Left kidney (tissue), 2 donors: ENCODE data around the gene RHOU. TPM values are rescaled to one million over a fixed set of nuclear protein-coding genes. Genes with fewer than 3 reads are reported as not detected.

Source experiments
- DNase-seq: peaks from one replicate; pipeline ENCODE4 v3.0.0-alpha.2; 2013
- polyA plus RNA-seq: library from polyadenylated mRNA; unstranded; fragments of 120-200 nt; gene quantifications from one replicate; pipeline ENCODE4 v1.2.1, GENCODE V29; 2013; ENCODE audit not compliant: insufficient read length

Gene RHOU
- polyA plus RNA-seq, 1 donor = 14.3 TPM

GRCh38 chr1:228783418-228784040, 48.2 kb downstream of the RHOU start:
- DNase-seq = no peak

- DNase-seq = no peak
Measured at GRCh38 chr1:228784181-228784580, 48.9 kb downstream of the RHOU start.

DNA sequence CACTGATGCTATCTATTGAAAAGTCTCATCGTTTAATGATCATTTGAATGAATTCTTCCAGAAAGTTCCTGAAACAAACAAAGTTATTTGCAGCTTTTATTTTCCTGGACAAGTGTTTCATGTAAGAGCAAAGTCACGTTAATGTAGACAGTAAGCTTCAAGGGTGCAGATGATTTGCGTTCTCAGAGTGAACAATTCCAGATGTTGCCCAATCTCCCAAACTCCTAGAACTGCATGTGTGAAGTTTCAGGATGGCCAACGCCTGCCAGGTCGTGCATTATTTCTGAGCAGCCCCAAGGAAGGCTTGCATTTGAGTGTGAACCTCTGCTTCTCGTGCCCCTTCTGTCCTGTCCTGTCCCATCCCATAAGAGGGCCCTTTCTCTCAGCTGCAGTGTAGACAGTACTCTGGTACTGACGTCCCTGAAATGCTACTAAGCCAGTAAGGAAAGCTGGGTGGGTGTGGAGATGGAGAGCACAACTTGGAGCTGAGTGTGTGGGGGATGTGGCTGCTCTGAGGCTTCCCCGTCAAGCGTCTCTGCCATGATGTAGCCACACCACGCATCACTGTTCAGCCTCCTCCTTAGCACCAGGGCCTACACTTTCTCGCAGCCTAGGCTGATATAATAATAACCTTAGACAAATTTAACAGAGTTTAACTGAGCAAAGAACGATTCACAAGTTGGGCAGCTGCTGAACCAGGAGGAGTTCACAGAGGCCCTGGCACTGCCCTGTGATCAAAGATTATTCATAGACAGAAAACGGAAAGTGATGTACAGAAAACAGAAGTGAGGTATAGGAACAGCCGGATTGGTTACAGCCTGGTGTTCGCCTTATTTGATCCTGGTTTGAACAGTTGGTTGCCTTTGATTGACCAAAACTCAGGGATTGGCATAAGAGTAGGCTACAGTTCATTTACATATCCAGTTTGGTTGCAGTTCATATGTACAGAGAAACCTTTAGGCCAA, 50.4 kb downstream of the RHOU start:
- no peak for DNase-seq

DNA sequence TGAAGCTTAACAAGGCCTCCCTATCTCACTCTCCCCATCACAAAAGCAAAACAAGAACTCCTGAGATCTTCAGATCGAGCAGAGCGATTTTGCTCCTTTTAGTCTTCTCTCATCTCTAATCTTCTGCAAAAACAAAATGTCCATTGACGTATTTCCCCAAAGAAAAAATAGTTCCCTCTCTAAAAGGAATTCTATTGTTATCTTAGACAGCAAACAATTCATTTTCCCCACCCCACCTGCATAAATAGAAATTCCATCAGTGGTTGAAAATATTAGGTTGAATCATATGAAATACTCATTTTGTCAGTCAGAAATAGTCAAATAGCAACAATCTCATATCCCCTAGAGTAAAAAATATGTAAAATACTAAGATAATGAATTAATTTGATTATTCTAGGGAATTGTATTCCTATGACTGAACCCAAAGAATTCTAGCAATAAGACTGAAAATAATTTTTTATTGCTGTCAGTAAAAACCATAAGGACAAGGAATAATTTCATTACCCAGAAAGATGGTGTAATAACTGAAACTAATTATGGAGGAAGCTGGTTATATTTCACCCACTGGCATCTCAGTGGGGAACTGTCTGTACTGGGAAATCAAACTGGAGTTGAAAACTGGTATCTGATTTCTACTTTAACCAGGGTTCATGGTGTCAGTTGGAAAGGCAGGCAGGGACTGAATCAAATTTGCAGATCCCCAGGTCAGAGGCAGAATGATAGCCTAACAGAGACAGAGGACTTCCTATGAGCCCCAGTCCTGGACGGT, 51.3 kb downstream of the RHOU start:
- no peak for DNase-seq

DNA sequence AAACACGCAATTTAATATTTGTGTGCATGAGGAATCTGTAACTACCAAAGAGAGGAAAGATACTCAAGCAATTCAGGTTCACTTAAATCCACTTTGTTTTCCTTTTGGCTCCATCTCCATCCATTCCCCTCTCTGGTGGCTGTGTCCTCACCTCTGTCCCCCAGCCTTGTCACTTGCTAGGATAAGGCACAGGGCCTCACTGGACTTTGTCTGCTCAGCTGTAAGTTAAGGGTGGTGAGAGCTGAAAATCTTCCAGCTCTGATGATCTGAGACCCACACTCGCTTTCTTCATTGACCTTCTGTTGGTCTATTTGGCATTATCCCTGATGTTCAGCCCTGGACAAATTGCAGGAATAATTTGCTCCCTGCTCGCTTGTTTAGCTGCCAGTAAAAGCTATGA, 56.5 kb downstream of the RHOU start:
- DNase-seq = no peak

- DNase-seq = no peak
Measured at GRCh38 chr1:228792601-228793000, 57.3 kb downstream of the RHOU start.

DNA sequence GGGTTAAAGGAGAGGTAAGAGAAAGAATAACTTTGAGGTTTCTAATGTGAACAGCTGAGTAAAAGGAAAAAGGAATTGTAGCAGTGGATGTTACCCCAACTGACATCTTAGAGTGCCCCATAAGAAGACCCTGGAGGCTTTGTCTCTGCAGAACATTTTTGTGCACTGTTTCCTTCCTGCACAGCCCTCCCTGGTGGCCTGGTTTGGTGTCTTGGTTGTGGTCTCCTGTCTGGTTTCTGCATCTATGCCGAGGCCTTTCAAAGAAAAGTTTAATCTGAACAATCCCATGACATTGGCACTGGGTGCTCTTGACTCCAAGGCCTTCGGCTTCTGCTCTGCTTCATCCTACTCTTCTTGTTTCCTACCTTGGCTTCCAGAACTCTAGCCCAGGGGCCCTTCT, 57.8 kb downstream of the RHOU start:
- no peak for DNase-seq

- DNase-seq = no peak
Measured at GRCh38 chr1:228794173-228794572, 58.9 kb downstream of the RHOU start.

- DNase-seq = no peak
Measured at GRCh38 chr1:228794810-228795209, 59.5 kb downstream of the RHOU start.

DNA sequence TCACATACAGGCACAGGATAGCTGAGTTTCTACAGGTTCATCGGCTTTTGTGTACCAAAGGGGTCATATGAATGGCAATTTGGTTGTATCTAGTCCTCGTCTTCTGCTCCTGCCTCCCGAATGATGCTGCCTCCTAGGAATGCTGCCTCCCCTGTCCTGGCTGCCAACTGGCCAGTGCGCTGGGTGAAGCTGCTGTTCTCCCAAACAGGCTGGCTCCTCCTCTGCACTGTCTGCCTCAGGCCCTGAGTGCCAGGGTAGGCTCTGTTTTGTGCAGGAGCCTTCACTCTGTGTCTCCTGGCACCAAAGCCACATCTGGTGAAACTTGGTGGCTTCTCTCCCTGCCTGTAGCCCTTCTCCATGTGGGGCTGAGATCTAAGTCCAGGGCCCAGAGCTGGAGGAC, 60.3 kb downstream of the RHOU start:
- no peak for DNase-seq

Other genes with a start within 250 kb of the RHOU start
- 68.3 TPM for gene RNF187, start 248.1 kb upstream of the RHOU start, polyA plus RNA-seq